Measurements from ENCODE around the gene SLC39A11. TPM values are rescaled to one million over a fixed set of nuclear protein-coding genes. Genes with fewer than 3 reads are reported as not detected.

Gene SLC39A11
- total RNA-seq, 1 donor from 2014 or later = 34.8 TPM

DNA sequence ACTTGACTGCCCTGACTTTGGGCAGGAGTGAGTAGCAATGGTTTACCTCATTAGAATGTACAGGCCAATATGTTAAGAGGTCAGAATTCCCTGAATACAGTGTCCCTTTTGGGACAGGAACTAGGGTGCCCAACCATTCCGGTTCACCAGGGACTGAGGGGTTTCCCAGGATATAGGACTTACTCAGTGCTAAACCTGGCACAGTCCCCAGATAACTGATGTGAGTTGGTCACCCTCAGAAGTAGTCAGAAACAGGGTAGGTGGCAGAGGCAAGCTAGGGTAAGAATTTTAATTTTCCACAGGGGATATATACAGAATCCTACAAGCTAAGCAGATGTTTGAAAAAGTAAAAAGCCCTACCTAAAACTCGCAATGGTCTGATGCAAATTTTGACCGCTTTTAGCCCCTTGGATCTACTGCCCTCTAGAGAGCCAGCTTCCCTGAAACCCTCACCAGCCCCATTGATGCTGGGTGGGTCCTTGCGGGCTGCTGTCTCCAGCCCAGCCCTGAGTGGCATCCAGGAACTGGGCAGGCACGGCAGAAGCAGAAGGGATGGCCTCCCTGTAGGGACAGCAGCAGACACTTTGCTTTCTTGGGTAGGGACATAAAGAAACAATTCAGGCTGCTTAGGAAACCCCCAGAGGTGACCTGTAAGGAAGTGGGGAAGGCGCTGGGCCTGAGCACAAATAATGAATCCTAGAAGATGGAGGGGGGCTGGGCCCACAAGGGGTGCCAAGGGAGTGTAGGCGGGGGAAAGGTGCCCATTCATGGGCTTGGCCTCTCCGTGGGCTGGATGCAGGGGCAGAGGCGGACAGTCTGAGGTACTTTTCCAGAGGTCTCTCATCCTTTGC lies 434.8 kb downstream of the SLC39A11 start:
- POLR2A ChIA-PET = no interaction called here
- Mint-ChIP-seq H3K27ac (no peak overlapping the region), H3K9me3 (no peaks in the 10 kb centered on the region), H3K4me3 (no peak overlapping the region), H3K36me3 (ENCODE audit: low read depth) (no peaks in the 10 kb centered on the region), H3K4me1 (no peaks in the 10 kb centered on the region), H3K27me3 (no peaks in the 10 kb centered on the region)
- ATAC-seq (ENCODE audit: low read depth) (no peak), DNase-seq (no peak)
- intact Hi-C loops (cut with micrococcal nuclease) = no loop called here
- no peak for TF ChIP-seq CTCF (IDR thresholded peaks at IDR 0.05)
- CTCF ChIA-PET = no interaction called here

DNA sequence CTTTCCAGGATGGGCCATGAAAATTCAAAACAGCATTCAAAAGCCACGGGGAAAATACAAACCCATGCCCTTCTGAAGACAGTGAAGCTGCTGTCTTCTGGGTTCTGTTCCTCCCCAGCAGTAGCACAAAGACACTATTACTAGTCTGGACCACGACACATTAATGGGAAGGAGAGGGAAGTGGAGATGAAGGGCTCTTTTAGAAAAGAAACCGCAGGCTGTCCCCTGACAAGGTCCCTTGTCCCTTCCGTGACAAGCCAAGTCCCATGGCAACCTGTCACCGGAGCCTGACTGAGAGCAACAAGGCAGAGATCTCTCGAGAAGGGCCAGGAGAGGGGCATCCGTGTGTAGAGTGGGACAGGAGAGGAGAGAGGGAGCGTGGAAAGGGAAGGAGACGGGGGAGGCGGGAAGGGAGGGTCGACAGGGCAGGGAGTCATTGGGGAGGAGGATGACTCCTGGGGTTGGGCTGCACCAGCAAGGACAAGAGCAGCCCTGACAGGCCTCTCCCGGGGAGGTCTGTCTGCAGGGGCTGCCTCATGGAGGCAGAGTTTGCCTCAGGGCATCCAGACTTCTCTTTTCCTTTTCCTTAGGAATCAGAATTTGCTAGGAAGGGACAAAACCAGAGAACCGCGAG lies 436.2 kb downstream of the SLC39A11 start:
- POLR2A ChIA-PET = no interaction called here
- Mint-ChIP-seq H3K4me1 (no peaks in the 10 kb centered on the region), H3K9me3 (no peaks in the 10 kb centered on the region), H3K4me3 (no peak overlapping the region), H3K27ac (no peak overlapping the region), H3K27me3 (no peaks in the 10 kb centered on the region), H3K36me3 (ENCODE audit: low read depth) (no peaks in the 10 kb centered on the region)
- CTCF ChIA-PET = no interaction called here
- no peak for TF ChIP-seq CTCF (IDR thresholded peaks at IDR 0.05)
- no peak for DNase-seq
- ATAC-seq (ENCODE audit: low read depth) = no peak
- intact Hi-C loops (cut with micrococcal nuclease) = no loop called here

DNA sequence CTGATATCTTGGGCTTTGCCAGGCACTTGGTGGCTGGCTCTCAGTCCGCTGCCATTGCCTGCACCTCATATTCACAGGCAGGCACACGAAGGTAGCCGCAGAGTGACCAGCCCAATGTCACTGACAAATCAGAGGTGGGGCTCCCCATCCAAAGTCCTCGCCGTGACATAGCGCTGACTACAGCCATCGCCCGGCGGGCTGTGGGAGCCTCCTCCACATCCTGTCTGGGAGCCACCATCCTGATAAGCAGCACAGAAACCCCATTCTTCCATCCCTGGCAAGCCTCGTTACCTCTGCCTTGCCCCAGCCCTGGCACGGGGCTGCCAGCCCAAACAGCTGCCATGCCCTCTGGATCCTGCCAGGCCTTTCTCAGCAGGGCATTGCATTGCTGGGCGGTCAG lies 437.8 kb downstream of the SLC39A11 start:
- Mint-ChIP-seq H3K27ac (no peak overlapping the region), H3K4me3 (no peak overlapping the region), H3K4me1 (no peaks in the 10 kb centered on the region), H3K27me3 (no peaks in the 10 kb centered on the region), H3K9me3 (no peaks in the 10 kb centered on the region), H3K36me3 (ENCODE audit: low read depth) (no peaks in the 10 kb centered on the region)
- no peak for DNase-seq
- intact Hi-C loops (cut with micrococcal nuclease) = no loop called here
- ATAC-seq (ENCODE audit: low read depth) = no peak
- ChIA-PET CTCF (no interaction called here), POLR2A (no interaction called here)
- no peak for TF ChIP-seq CTCF (IDR thresholded peaks at IDR 0.05)

DNA sequence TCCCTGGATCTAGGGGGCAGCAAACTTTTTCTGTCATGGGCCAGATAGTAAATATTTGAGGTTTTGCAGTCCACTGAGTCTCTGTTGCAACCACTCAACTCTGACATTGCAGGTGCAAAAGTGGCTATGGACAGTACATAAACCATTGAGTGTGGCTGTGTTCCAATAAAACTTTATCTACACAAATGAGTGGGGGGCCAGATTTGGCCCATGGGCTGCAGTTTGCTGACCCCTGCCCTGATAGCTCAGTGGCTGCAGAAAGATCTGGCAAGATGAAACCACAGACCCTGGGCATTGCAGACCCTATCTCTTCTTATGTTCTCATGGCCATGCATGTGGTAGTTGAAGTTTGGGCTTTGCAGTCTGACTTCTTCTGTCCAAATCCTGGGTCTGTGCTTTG lies 440.5 kb downstream of the SLC39A11 start:
- DNase-seq = no peak
- TF ChIP-seq CTCF (IDR thresholded peaks at IDR 0.05) = no peak
- POLR2A ChIA-PET = no interaction called here
- no peaks in the 10 kb centered on the region for H3K9me3 Mint-ChIP-seq
- H3K4me1 Mint-ChIP-seq = no peaks in the 10 kb centered on the region
- H3K27ac Mint-ChIP-seq = no peak overlapping the region
- CTCF ChIA-PET = no interaction called here
- ATAC-seq (ENCODE audit: low read depth) = no peak
- intact Hi-C loops (cut with micrococcal nuclease) = no loop called here
- H3K4me3 Mint-ChIP-seq = no peak overlapping the region
- H3K36me3 Mint-ChIP-seq (ENCODE audit: low read depth) = peaks cover 6% of the 10 kb centered on the region
- no peaks in the 10 kb centered on the region for H3K27me3 Mint-ChIP-seq

DNA sequence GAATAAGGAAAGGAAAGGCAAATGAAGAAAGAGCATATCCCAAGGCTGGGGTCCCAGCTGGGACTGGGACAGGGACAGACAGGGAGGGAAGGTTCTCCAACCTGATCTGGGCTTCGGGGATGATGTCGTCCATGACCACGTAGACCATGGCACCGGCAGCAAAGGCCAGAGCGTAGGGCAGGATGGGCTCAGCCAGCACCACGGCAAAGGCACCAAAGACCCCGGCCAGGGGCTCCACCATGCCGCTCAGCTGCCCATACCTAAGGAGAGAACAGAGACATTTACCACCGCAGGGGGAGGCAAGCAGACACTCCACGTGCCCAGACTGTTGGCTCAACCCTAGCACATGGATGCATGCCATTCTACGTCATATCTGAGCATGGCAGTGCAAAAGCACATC lies 443.8 kb downstream of the SLC39A11 start:
- ATAC-seq (ENCODE audit: low read depth) (no peak), DNase-seq (no peak)
- Mint-ChIP-seq H3K4me1 (no peaks in the 10 kb centered on the region), H3K27ac (no peak overlapping the region), H3K36me3 (ENCODE audit: low read depth) (peaks cover 9% of the 10 kb centered on the region), H3K4me3 (no peak overlapping the region), H3K9me3 (no peaks in the 10 kb centered on the region), H3K27me3 (no peaks in the 10 kb centered on the region)
- CTCF ChIA-PET = no interaction called here
- no peak for TF ChIP-seq CTCF (IDR thresholded peaks at IDR 0.05)
- intact Hi-C loops (cut with micrococcal nuclease) = no loop called here
- POLR2A ChIA-PET = no interaction called here
